Mononuclear cell (primary cell): ENCODE results near the gene VKORC1L1. TPM values are rescaled to one million over a fixed set of nuclear protein-coding genes. Genes with fewer than 3 reads are reported as not detected.
"Not testable (repeated sequence)": the region's sequence is repeated elsewhere in the genome, so short reads cannot be mapped to it uniquely, and the experiment has no call there.

Experiments
- H3K27me3 ChIP-seq: 2 replicates; pipeline ENCODE4 v1.6.0; 2011; ENCODE audit warnings: low read length, control low read depth; ENCODE audit not compliant: insufficient read depth
- H3K4me1 ChIP-seq: 2 replicates; pipeline ENCODE4 v1.5.1; 2011; ENCODE audit warnings: mild to moderate bottlenecking, low read length, control low read depth; ENCODE audit not compliant: insufficient read depth
- H3K4me3 ChIP-seq: 2 replicates; pipeline ENCODE4 v1.5.1; 2011; ENCODE audit warnings: mild to moderate bottlenecking, low read length, moderate library complexity
- H3K9me3 ChIP-seq: 2 replicates; pipeline ENCODE4 v1.5.1; 2011; ENCODE audit warnings: low read depth, mild to moderate bottlenecking, control low read depth, low read length
- total RNA-seq: library from RNA; depleted of rRNA; stranded (reverse); fragments of >200 nt; gene quantifications from one replicate; pipeline ENCODE4 v1.2.3, GENCODE V29; 2012

Gene VKORC1L1
- total RNA-seq, 1 donor, result 1.8 TPM

DNA sequence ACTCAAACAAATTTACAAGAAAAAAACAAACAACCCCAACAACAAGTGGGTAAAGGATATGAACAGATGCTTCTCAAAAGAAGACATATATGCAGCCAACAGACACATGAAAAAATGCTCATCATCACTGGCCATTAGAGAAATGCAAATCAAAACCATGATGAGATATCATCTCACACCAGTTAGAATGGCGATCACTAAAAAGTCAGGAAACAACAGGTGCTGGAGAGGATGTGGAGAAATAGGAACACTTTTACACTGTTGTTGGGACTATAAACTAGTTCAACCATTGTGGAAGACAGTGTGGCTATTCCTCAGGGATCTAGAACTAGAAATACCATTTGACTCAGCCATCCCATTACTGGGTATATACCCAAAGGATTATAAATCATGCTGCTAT lies 122.1 kb downstream of the VKORC1L1 start:
- not testable (repeated sequence) for H3K27me3 ChIP-seq, H3K4me3 ChIP-seq, H3K9me3 ChIP-seq, H3K4me1 ChIP-seq

DNA sequence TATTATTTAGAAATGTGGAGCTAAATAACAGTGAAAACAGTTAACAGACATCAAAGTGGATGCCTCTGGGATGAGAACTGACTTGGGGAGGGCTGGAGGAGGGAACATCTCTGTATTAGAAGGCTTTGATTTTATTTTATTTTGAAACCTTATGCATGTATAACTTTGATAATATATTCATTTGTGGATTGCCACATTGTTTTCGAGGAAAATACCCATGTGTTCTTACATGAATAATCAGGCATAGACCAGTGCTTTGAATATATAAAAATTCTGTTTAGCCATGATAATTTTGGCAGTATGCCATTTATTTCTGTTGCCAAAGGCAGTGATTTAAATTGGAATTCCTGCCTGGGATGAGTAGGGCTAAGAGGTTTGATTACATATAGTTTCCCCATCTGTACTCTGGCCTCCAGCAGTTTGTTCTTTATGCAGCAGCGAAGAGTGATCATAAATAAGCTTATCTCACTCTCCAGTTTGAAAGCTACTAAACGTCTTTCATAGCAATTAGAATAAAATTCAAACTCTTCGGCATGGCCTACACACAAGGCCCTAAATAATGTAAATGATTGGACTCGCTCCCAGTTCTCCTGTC lies 128.0 kb downstream of the VKORC1L1 start:
- not testable (repeated sequence) for H3K4me1 ChIP-seq, H3K9me3 ChIP-seq, H3K27me3 ChIP-seq, H3K4me3 ChIP-seq

DNA sequence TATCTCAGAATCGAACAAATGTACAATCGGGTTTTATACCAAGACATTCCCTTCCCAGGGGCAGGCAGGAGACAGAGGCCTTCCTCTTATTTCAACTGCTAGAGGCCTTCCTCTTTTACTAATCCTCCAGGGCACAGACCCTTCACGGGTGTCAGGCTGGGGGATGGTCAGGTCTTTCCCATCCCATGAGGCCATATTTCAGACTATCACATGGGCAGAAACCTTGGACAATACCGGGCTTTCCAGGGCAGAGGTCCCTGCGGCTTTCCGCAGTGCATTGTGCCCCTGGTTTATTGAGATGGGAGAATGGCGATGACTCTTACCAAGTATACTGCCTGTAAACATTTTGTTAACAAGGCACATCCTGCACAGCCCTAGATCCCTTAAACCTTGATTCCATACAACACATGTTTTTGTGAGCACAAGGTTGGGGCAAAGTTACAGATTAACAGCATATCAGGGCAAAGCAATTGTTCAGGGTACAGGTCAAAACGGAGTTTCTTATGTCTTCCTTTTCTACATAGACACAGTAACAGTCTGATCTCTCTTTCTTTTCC lies 132.3 kb downstream of the VKORC1L1 start:
- H3K4me1 ChIP-seq, H3K27me3 ChIP-seq, H3K9me3 ChIP-seq, H3K4me3 ChIP-seq: not testable (repeated sequence)

DNA sequence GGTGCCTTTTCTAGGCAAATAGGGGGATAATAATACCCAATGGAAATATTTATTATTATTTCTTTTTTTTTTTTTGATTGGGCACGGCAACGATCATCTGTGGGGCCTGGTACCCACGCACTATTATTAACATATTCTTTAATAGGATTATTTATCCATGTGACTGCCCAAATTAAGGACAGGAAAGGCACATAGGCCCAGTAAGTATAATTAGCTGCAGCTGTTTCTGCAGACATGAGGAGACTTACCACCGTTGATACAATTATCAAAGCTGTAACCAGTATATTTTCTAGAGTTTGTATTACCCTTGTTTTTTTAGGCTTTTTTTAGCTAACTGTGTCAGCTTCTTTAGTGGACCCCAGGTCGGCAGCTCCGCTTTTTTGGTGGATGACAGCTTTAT lies 134.4 kb downstream of the VKORC1L1 start:
- no peaks in the 10 kb centered on the region for H3K27me3 ChIP-seq
- H3K4me3 ChIP-seq, result no peak overlapping the region
- no peaks in the 10 kb centered on the region for H3K9me3 ChIP-seq
- H3K4me1 ChIP-seq, result no peaks in the 10 kb centered on the region

Other genes starting within 250 kb of the VKORC1L1 start
- gene GUSB, start 109.1 kb downstream of the VKORC1L1 start, total RNA-seq, result 35.5 TPM
- gene ASL, start 202.7 kb downstream of the VKORC1L1 start, total RNA-seq, result 9.8 TPM
- 31.3 TPM for gene CRCP, start 241.8 kb downstream of the VKORC1L1 start, total RNA-seq